Astrocyte of the spinal cord (primary cell): ENCODE data around the gene TNFRSF19.

Experiments
- DNase-seq: peaks from one replicate; pipeline ENCODE4 v3.0.0; 2011; ENCODE audit warnings: low read depth, low spot score
- H3K4me3 ChIP-seq: 2 replicates; pipeline ENCODE4 v1.5.1; 2011; ENCODE audit warnings: low read depth, mild to moderate bottlenecking, low read length, moderate library complexity
- in situ Hi-C: cut with HindIII; loops from 2 replicates; pipeline ENCODE4 v1.10.0; 2017; ENCODE audit warnings: low sequenced_read_pairs
- TF ChIP-seq, protein P1 (sequence below): IDR thresholded peaks from 2 replicates; pipeline ENCODE4 v1.5.1; 2012; ENCODE audit warnings: low read depth, mild to moderate bottlenecking, low read length, inconsistent platforms

The TNFRSF19 gene

DNA sequence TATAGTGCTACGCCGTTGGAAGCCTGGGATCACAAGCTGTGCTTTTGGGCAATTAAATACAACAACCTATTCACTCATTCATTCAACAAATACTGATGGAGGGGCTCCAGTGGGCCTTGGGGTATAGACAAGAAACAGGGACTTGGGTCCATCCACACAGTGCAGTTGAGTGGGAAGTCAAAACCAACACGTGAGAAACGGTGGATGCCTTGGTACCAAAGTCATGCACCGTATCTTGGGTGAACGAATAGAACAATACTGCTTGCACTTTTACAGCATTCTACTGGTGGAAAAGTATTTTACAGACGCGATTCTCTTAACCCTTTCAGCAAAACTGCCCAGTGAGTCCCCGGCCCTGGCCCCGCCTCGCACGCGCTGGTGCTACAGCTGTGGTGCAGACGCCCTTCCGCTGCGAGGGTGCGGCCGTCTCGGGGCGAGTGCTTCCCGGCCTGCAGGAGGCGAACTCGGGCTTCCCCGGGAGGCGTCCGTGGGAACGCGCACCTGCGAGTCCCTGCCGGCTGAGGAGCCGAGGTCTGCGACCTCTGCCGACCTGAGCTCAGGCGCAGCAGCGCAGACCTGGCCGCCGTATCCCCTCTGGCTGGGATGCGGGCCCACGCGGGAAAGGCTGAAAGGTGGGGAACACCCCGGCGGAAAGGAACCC lies 8.3 kb downstream of the TNFRSF19 start:
- in situ Hi-C loops: no loop called here
- DNase-seq: peak; percentile 77
- TF ChIP-seq, protein P1, sequence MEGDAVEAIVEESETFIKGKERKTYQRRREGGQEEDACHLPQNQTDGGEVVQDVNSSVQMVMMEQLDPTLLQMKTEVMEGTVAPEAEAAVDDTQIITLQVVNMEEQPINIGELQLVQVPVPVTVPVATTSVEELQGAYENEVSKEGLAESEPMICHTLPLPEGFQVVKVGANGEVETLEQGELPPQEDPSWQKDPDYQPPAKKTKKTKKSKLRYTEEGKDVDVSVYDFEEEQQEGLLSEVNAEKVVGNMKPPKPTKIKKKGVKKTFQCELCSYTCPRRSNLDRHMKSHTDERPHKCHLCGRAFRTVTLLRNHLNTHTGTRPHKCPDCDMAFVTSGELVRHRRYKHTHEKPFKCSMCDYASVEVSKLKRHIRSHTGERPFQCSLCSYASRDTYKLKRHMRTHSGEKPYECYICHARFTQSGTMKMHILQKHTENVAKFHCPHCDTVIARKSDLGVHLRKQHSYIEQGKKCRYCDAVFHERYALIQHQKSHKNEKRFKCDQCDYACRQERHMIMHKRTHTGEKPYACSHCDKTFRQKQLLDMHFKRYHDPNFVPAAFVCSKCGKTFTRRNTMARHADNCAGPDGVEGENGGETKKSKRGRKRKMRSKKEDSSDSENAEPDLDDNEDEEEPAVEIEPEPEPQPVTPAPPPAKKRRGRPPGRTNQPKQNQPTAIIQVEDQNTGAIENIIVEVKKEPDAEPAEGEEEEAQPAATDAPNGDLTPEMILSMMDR: peak; percentile 83
- H3K4me3 ChIP-seq: peak overlapping the region; percentile 72

DNA sequence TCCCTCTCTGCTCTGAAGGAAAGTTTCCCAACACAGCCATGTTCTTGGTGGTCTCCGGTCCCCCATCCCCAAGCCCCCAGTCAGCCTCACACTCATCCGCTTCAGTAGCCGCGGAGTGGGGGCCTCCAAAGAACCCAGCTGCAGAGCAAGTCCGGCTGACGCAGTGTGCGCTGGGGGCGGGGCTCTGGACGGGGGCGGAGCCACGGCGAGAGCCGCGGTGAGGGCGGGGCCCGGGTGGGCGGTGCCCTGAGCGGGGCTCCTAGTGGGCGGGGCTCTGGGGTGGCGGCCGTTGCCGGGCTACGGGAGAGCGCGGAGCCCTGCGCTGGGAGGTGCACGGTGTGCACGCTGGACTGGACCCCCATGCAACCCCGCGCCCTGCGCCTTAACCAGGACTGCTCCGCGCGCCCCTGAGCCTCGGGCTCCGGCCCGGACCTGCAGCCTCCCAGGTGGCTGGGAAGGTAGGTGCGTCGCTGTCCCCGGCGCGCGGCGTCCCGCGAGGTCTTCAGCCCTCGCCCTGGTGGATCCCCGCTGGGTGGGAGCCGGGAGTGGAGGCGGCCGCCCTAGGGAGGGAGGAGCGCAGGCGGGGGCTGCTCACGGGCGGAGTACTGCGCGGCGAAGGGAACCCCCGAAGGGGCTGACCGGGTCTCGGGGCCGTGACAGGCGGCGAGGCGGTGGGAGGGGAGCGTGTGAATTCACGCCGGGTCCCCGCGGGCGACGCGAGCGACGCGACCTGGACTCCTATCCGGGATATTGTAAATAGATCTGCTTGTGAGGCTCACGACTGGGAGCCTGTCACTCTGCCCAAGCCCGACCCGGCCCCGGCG lies 9.1 kb downstream of the TNFRSF19 start:
- in situ Hi-C loops: no loop called here
- DNase-seq: peak; percentile 87
- TF ChIP-seq, protein P1: no peak
- H3K4me3 ChIP-seq: peak overlapping the region; percentile 72

DNA sequence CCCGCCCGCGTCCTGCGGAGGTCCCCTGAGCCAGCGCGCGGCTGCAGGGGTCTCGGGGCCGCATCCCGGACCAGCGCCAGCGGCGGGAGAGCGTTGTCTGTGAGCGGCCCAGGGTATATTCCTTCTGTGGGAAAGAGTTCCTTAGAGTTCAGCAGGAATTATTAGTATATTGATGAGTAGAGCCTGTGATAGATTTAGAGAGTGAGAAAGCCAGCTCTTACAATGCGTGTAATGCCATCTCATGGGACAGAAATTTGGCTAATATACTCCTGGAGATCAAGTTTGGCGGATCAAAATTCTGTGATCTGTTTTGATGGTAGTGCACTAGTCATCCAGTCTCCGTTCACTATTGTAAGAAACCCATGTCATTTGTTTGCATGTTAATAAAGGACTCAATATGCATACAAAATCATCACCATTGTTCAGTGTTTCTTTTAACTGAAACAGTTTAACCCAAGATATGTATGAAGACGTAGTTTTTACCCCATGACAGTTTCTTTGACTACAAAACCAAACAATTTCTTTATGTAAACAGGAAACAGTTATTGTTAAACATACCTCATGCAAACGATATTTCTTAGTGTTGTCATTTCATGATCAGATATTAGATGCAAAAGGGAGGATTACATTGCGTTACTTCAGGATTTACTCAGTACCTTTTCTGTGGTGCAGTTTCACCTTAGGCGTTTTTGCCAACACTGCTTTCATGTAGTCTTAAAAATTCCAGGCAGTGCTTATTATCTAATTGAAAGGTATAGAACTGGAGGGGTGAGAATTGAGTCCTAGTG lies 9.9 kb downstream of the TNFRSF19 start:
- in situ Hi-C loops: no loop called here
- H3K4me3 ChIP-seq: peak overlapping the region; percentile 72
- DNase-seq: peak; percentile 29
- TF ChIP-seq, protein P1: no peak

DNA sequence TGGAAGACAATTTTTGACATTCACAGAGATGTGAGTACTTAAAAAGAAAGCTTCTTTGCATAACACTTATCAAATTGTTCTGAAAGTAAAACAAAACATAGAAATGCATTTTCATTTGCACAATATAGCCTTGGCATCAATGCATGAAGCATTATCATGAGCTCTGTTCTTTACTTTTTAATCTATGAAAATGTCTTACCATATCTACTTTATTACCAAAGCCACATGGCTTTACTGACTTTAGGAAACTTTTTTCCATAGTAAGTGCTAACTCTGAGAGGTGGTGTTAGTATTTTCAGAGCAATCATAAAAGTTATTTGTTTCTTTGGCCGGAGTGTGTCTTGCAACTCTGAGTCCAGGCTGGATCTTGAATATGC lies 10.5 kb downstream of the TNFRSF19 start:
- in situ Hi-C loops: no loop called here
- H3K4me3 ChIP-seq: peak overlapping the region; percentile 72
- no peak for DNase-seq
- TF ChIP-seq, protein P1: no peak

DNA sequence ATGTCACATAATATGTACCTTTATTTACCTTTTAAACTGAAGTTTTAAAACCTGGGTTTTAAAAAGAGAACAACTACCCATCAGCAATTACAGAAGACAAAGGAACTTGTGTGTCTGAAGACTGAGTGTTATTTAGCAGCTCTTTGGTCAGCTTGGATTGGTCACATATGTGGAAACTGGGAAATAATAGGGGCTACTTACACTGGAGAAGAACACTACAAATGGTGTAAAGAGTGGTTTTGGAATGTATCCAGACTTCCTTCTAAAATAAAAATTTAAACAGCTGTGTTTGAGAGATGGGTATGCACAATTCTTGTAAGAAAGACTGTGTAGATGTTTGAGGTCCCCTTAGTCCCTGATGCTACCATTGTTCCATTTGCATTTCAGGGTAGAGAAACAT lies 13.3 kb downstream of the TNFRSF19 start:
- in situ Hi-C loops: no loop called here
- TF ChIP-seq, protein P1: no peak
- no peak for DNase-seq
- no peak overlapping the region for H3K4me3 ChIP-seq

DNA sequence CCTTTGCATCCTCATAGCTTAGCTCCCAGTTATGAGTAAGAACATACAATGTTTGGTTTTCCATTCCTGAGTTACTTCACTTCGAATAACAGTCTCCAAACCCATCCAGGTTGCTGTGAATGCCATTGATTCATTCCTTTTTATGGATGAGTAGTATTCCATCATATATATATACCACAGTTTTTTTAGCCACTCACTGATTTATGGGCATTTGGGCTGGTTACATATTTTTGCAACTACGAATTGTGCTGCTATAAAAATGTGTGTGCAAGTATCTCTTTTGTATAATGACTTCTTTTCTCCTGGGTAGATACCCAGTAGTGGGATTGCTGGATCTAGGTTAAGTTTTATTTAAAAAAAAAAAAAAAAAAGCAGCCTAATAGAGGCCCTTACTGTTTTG lies 14.1 kb downstream of the TNFRSF19 start:
- H3K4me3 ChIP-seq: no peak overlapping the region
- DNase-seq: no peak
- in situ Hi-C loops: no loop called here

More for the DNA sequence above, 14.1 kb downstream of the TNFRSF19 start:
- TF ChIP-seq, protein P1: no peak
